Tibial nerve (tissue), 4 donors: Measurements from ENCODE around the gene KCNH2. TPM values are rescaled to one million over a fixed set of nuclear protein-coding genes. Genes with fewer than 3 reads are reported as not detected.

Experiments used
- DNase-seq, 2 donors: peaks; one replicate each; pipeline ENCODE4 v3.0.0-alpha.2; 2019; ENCODE audit warnings: low spot score in 2 of 2
- H3K27ac ChIP-seq, 4 donors: fragments of 200-600 bp; sonication (generic) in 3 of 4; one replicate each; pipeline ENCODE4 v1.5.1; 2017 to 2019; ENCODE audit warnings: mild to moderate bottlenecking in 1 of 4
- H3K27me3 ChIP-seq, 2 donors: fragments of 200-600 bp; sonication (generic) in 1 of 2; one replicate each; pipeline versions ENCODE4 v1.5.1 to v1.6.0; 2017 to 2019
- H3K36me3 ChIP-seq, 3 donors: fragments of 200-600 bp; sonication (generic); one replicate each; pipeline ENCODE4 v1.5.1; 2018 to 2019
- H3K4me1 ChIP-seq, 4 donors: fragments of 200-600 bp; sonication (generic) in 3 of 4; one replicate each; pipeline ENCODE4 v1.5.1; 2017 to 2019
- H3K4me3 ChIP-seq, 4 donors: fragments of 200-600 bp; sonication (generic) in 3 of 4; one replicate each; pipeline ENCODE4 v1.5.1; 2017 to 2019; ENCODE audit warnings: mild to moderate bottlenecking in 1 of 4, moderate library complexity in 1 of 4
- H3K9me3 ChIP-seq, 4 donors: fragments of 200-600 bp; sonication (generic) in 3 of 4; one replicate each; pipeline ENCODE4 v1.5.1; 2017 to 2019
- CTCF ChIP-seq, 5 experiments: fragments of 200-600 bp in 3 of 5; fragments of 450-650 bp in 2 of 5; sonication (generic) in 3 of 5; IDR thresholded peaks; one replicate each; pipeline ENCODE4 v1.5.1; 2016 to 2019; ENCODE audit warnings: antibody characterized with exemption in 5 of 5, mild to moderate bottlenecking in 3 of 5, moderate library complexity in 2 of 5
- EP300 ChIP-seq, 2 donors: sonication (generic); formaldehyde crosslinking; IDR thresholded peaks; one replicate each; pipeline ENCODE4 v1.6.1; 2017; ENCODE audit warnings: antibody characterized with exemption in 2 of 2, mild to moderate bottlenecking in 1 of 2
- POLR2A ChIP-seq, 2 donors: fragments of 450-650 bp; IDR thresholded peaks; one replicate each; pipeline ENCODE4 v1.6.1; 2017; ENCODE audit warnings: antibody characterized with exemption in 2 of 2, mild to moderate bottlenecking in 2 of 2, moderate library complexity in 2 of 2
- WGBS, 2 donors: methylation state at CpG; one replicate each; pipeline ENCODE4 v1.1.5; 2018; 5-methylcytosine and 5-hydroxymethylcytosine counted together
- total RNA-seq, 4 donors: library from RNA; depleted of rRNA; stranded (reverse); fragments of >200 nt; gene quantifications; one replicate each; pipeline ENCODE4 v1.1.0, GENCODE V29; 2016

The KCNH2 gene
- total RNA-seq, 4 donors from 2014 or later: 1.5 to 9.0 (median 2.4) TPM

GRCh38 chr7:150901160-150902035 is 76.7 kb downstream of the KCNH2 start:
- Histone ChIP-seq H3K27ac (peak overlapping the region in 2 of 4 donors; percentile 17 to 25), H3K4me1 (peaks cover 0 to 38% (median 8%) of the 10 kb centered on the region in 4 donors)
- DNase-seq: no peak

GRCh38 chr7:150900675-150901074 is 77.4 kb downstream of the KCNH2 start:
- 76 to 79% methylated on average over 8 of the region's 8 CpGs for WGBS, 2 donors
- Histone ChIP-seq H3K4me1 (peaks cover 0 to 38% (median 8%) of the 10 kb centered on the region in 4 donors), H3K4me3 (no peak overlapping the region), H3K9me3 (no peaks in the 10 kb centered on the region), H3K27ac (peak overlapping the region in 1 of 4 donors; percentile 17), H3K27me3 (peaks cover 0 to 17% of the 10 kb centered on the region in 2 donors), H3K36me3 (no peaks in the 10 kb centered on the region)
- no peak for DNase-seq
- TF ChIP-seq POLR2A (IDR thresholded peaks at IDR 0.05) (no peak), EP300 (IDR thresholded peaks at IDR 0.05) (no peak), CTCF (IDR thresholded peaks at IDR 0.05) (no peak)

More at GRCh38 chr7:150901160-150902035, 76.7 kb downstream of the KCNH2 start:
- no peak overlapping the region for H3K4me3 ChIP-seq
- whole genome bisulfite sequencing, 2 donors: 31 to 34% methylated on average over 13 to 15 of the region's 15 CpGs
- H3K27me3 ChIP-seq: peaks cover 0 to 9% of the 10 kb centered on the region in 2 donors
- H3K36me3 ChIP-seq: no peaks in the 10 kb centered on the region
- no peaks in the 10 kb centered on the region for H3K9me3 ChIP-seq
- TF ChIP-seq POLR2A (IDR thresholded peaks at IDR 0.05): no peak
- TF ChIP-seq EP300 (IDR thresholded peaks at IDR 0.05): no peak
- no peak for TF ChIP-seq CTCF (IDR thresholded peaks at IDR 0.05)

GRCh38 chr7:150898475-150899011 is 79.6 kb downstream of the KCNH2 start:
- peaks cover 0 to 29% (median 3%) of the 10 kb centered on the region in 4 donors for H3K4me1 ChIP-seq
- 12 to 13% methylated on average over 21 of the region's 22 CpGs for WGBS, 2 donors
- DNase-seq: peak; percentile 66 to 74
- H3K27me3 ChIP-seq: peaks cover 0 to 17% of the 10 kb centered on the region in 2 donors
- H3K4me3 ChIP-seq: no peak overlapping the region
- peaks cover 0 to 8% (median 2%) of the 10 kb centered on the region in 4 donors for H3K9me3 ChIP-seq
- H3K27ac ChIP-seq: no peak overlapping the region
- no peak for TF ChIP-seq POLR2A (IDR thresholded peaks at IDR 0.05)
- TF ChIP-seq EP300 (IDR thresholded peaks at IDR 0.05): no peak
- TF ChIP-seq CTCF (IDR thresholded peaks at IDR 0.05): peak; percentile 88 to 98 (median 91)
- H3K36me3 ChIP-seq: no peaks in the 10 kb centered on the region

- Histone ChIP-seq H3K4me1 (peaks cover 0 to 25% (median 0%) of the 10 kb centered on the region in 4 donors), H3K27me3 (peaks cover 0 to 17% of the 10 kb centered on the region in 2 donors), H3K27ac (no peak overlapping the region), H3K36me3 (no peaks in the 10 kb centered on the region), H3K9me3 (peaks cover 0 to 11% (median 2%) of the 10 kb centered on the region in 4 donors), H3K4me3 (no peak overlapping the region)
- 67% methylated on average over 22 of the region's 22 CpGs for WGBS, 2 donors
- TF ChIP-seq CTCF (IDR thresholded peaks at IDR 0.05) (no peak), EP300 (IDR thresholded peaks at IDR 0.05) (no peak), POLR2A (IDR thresholded peaks at IDR 0.05) (no peak)
- DNase-seq: no peak
These were observed 80.3 kb downstream of the KCNH2 start for GRCh38 chr7:150897502-150898474.
